ENCODE measurements around the gene MTHFR. TPM values are rescaled to one million over a fixed set of nuclear protein-coding genes. Genes with fewer than 3 reads are reported as not detected.

The MTHFR gene
- total RNA-seq, 1 experiment from 2014 or later, result 7.5 TPM

GRCh38 chr1:11797525-11798216 is 8.1 kb downstream of the MTHFR start:
- DNase-seq (ENCODE audit: low read depth), result peak; percentile 34

- DNase-seq (ENCODE audit: low read depth), result peak; percentile 63
Observed at GRCh38 chr1:11796036-11796828, 9.5 kb downstream of the MTHFR start.

GRCh38 chr1:11795238-11795890 is 10.4 kb downstream of the MTHFR start:
- no peak for DNase-seq (ENCODE audit: low read depth)

- peak; percentile 48 for DNase-seq (ENCODE audit: low read depth)
Observed at GRCh38 chr1:11794446-11795237, 11.1 kb downstream of the MTHFR start.

- DNase-seq (ENCODE audit: low read depth), result no peak
Observed at GRCh38 chr1:11793819-11794218, 11.9 kb downstream of the MTHFR start.

- no peak for DNase-seq (ENCODE audit: low read depth)
Observed at GRCh38 chr1:11792106-11792505, 13.7 kb downstream of the MTHFR start.

- DNase-seq (ENCODE audit: low read depth), result peak; percentile 95
Observed at GRCh38 chr1:11790880-11791715, 14.7 kb downstream of the MTHFR start.

- no peak for DNase-seq (ENCODE audit: low read depth)
Observed at GRCh38 chr1:11790101-11790879, 15.5 kb downstream of the MTHFR start.

GRCh38 chr1:11789126-11790067 is 16.4 kb downstream of the MTHFR start:
- no peak for DNase-seq (ENCODE audit: low read depth)

- DNase-seq (ENCODE audit: low read depth), result no peak
Observed at GRCh38 chr1:11788549-11789053, 17.2 kb downstream of the MTHFR start.

GRCh38 chr1:11787804-11788436 is 17.8 kb downstream of the MTHFR start:
- no peak for DNase-seq (ENCODE audit: low read depth)

- peak; percentile 37 for DNase-seq (ENCODE audit: low read depth)
Observed at GRCh38 chr1:11787251-11787803, 18.4 kb downstream of the MTHFR start.

- DNase-seq (ENCODE audit: low read depth), result no peak
Observed at GRCh38 chr1:11786168-11786567, 19.6 kb downstream of the MTHFR start.

GRCh38 chr1:11784993-11785769 is 20.6 kb downstream of the MTHFR start:
- DNase-seq (ENCODE audit: low read depth), result peak; percentile 41

- no peak for DNase-seq (ENCODE audit: low read depth)
Observed at GRCh38 chr1:11784256-11784992, 21.3 kb downstream of the MTHFR start.

- no peak for DNase-seq (ENCODE audit: low read depth)
Observed at GRCh38 chr1:11783556-11783955, 22.2 kb downstream of the MTHFR start.

Data from M059J (cell line).